Transverse colon (tissue), 3 donors: ENCODE results near the gene FARP1.

Source experiments
- CTCF ChIP-seq, 5 experiments: fragments of 200-600 bp in 3 of 5; fragments of 450-650 bp in 2 of 5; sonication (generic) in 3 of 5; IDR thresholded peaks; 1 replicate in 2 of 5; 2 replicates in 3 of 5; pipeline ENCODE4 v1.5.1; 2016 to 2017; ENCODE audit warnings: antibody characterized with exemption in 5 of 5, inconsistent platforms in 3 of 5, mild to moderate bottlenecking in 2 of 5, moderate library complexity in 1 of 5
- EP300 ChIP-seq: sonication (generic); formaldehyde crosslinking; IDR thresholded peaks from one replicate; pipeline ENCODE4 v1.6.1; 2017; ENCODE audit warnings: antibody characterized with exemption, low read depth

DNA sequence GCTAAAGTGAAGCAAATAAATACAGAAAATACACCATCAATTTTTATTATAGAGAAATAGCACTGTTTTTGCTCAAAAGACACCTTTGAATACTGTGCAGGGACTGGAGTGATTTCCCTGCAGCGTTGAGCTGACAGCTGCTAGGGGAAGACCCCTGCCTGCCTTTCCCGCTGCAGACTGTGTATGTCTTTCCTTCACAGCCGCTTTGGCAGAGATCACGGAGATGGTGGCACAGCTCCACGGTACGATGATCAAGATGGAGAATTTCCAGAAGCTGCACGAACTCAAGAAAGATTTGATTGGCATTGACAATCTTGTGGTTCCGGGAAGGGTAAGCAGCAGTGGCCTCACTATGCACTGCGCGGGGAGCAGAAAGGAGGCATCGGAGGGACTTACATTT is 292.5 kb downstream of the FARP1 start:
- TF ChIP-seq CTCF (IDR thresholded peaks at IDR 0.05) (no peak), EP300 (no peak)
